K562 (cell line): Measurements from ENCODE around the gene C6orf62. TPM values are rescaled to one million over a fixed set of nuclear protein-coding genes. Genes with fewer than 3 reads are reported as not detected.

Source experiments
- CBX3 ChIP-seq, 2 experiments: IDR thresholded peaks; 1 replicate in 1 of 2; 2 replicates in 1 of 2; pipeline ENCODE4 v1.6.1; 2012; ENCODE audit warnings: inconsistent platforms in 2 of 2, low read length in 2 of 2, borderline replicate concordance in 1 of 2, control low read depth in 1 of 2
- DACH1 ChIP-seq: fragments of 450-650 bp; IDR thresholded peaks from 2 replicates; pipeline ENCODE4 v1.6.1; 2018; ENCODE audit not compliant: partially characterized antibody
- EHMT2 ChIP-seq: fragments of 450-650 bp; IDR thresholded peaks from 2 replicates; pipeline ENCODE4 v1.6.1; 2018; ENCODE audit warnings: antibody characterized with exemption
- ESRRA ChIP-seq: fragments of 450-650 bp; IDR thresholded peaks from 2 replicates; pipeline ENCODE4 v1.6.1; 2014; ENCODE audit warnings: low read depth, mild to moderate bottlenecking, moderate library complexity, borderline replicate concordance
- HDAC2 ChIP-seq: fragments of 450-650 bp; IDR thresholded peaks from 2 replicates; pipeline ENCODE4 v1.6.1; 2016; ENCODE audit warnings: mild to moderate bottlenecking
- LARP7 ChIP-seq: fragments of 450-650 bp; IDR thresholded peaks from 2 replicates; pipeline ENCODE4 v1.6.1; 2016
- NFYB ChIP-seq: IDR thresholded peaks from 2 replicates; pipeline ENCODE4 v1.6.1; 2011; ENCODE audit warnings: mild to moderate bottlenecking, moderate library complexity; ENCODE audit not compliant: insufficient read length; ENCODE audit errors: extremely low read depth
- TBP ChIP-seq: optimal IDR thresholded peaks from 2 replicates; pipeline ENCODE3; 2011; ENCODE audit warnings: low read depth, low read length, improper control_type of control experiment
- TEAD2 ChIP-seq: fragments of 450-650 bp; IDR thresholded peaks from 2 replicates; pipeline ENCODE4 v1.6.1; 2016; ENCODE audit warnings: missing genetic modification characterization, control low read depth, missing compliant biosample characterization
- ZC3H11A ChIP-seq: IDR thresholded peaks from 2 replicates; pipeline ENCODE4 v1.6.1; 2012; ENCODE audit warnings: low read depth, low read length, improper control_type of control experiment
- ZKSCAN8 ChIP-seq: fragments of 200-800 bp; sonication (Bioruptor generic); IDR thresholded peaks from 2 replicates; pipeline ENCODE4 v1.6.1; 2016; ENCODE audit warnings: missing genetic modification characterization, missing compliant biosample characterization
- ZNF124 ChIP-seq: sonication (generic); formaldehyde crosslinking; IDR thresholded peaks from 2 replicates; pipeline ENCODE4 v1.8.1; 2022; ENCODE audit warnings: missing genetic modification reagents
- ZNF3 ChIP-seq: fragments of 250-450 bp; sonication (Bioruptor Pico); IDR thresholded peaks from 2 replicates; pipeline ENCODE4 v1.5.0; 2021; ENCODE audit warnings: mild to moderate bottlenecking, moderate library complexity
- ZNF316 ChIP-seq: fragments of 450-650 bp; IDR thresholded peaks from 2 replicates; pipeline ENCODE4 v1.6.1; 2016
- ZNF57 ChIP-seq: fragments of 450-650 bp; formaldehyde crosslinking; IDR thresholded peaks from 2 replicates; pipeline ENCODE4 v1.4.0; 2020; ENCODE audit warnings: mild to moderate bottlenecking, moderate library complexity
- ZNF785 ChIP-seq: fragments of 250-450 bp; sonication (Bioruptor Pico); IDR thresholded peaks from 2 replicates; pipeline ENCODE4 v1.4.0; 2020; ENCODE audit warnings: mild to moderate bottlenecking
- polyA plus RNA-seq, 8 experiments: library from polyadenylated mRNA; depleted of rRNA in 4 of 8; stranded (reverse) in 5 of 8; unstranded in 3 of 8; fragments of >200 nt; fragmentation: Nextera tagmentation in 2 of 8; fragmentation: Illumina TruSeq in 1 of 8; extraction: Ambion mirVana in 2 of 8; extraction: Trizol in 1 of 8; gene quantifications; 2 replicates each; pipeline versions ENCODE4 v1.2.1 to v1.2.3, GENCODE V29; 2011 to 2014; ENCODE audit warnings: inconsistent platforms in 1 of 8, missing spikeins in 1 of 8
- total RNA-seq, 7 experiments: library from RNA; depleted of rRNA in 6 of 7; stranded (reverse); fragments of >200 nt in 6 of 7; fragmentation: Illumina TruSeq in 2 of 7; extraction: Trizol in 2 of 7; gene quantifications; 2 replicates each; pipeline versions ENCODE4 v1.2.1 to v1.2.3, GENCODE V29; 2011 to 2021; ENCODE audit warnings: low replicate concordance in 1 of 7
- TF ChIP-seq, protein P1 (sequence below): fragments of 450-650 bp; IDR thresholded peaks from 2 replicates; pipeline ENCODE4 v1.7.1; 2018; ENCODE audit warnings: mild to moderate bottlenecking, low read depth; ENCODE audit not compliant: partially characterized antibody
- TF ChIP-seq, protein P2 (sequence below): fragments of 450-650 bp; formaldehyde crosslinking; IDR thresholded peaks from 2 replicates; pipeline ENCODE4 v1.4.0; 2020; ENCODE audit warnings: mild to moderate bottlenecking, moderate library complexity
- TF ChIP-seq, protein P3 (sequence below), 2 experiments: fragments of 450-650 bp in 1 of 2; sonication (generic) in 1 of 2; formaldehyde crosslinking; conservative IDR thresholded peaks; 2 replicates each; pipeline versions ENCODE4 v1.4.0 to v1.8.1; 2020 to 2022; ENCODE audit warnings: mild to moderate bottlenecking in 1 of 2, missing genetic modification reagents in 1 of 2
- TF ChIP-seq, protein P4 (sequence below): fragments of 250-450 bp; sonication (Bioruptor Pico); IDR thresholded peaks from 2 replicates; pipeline ENCODE4 v1.8.0; 2021; ENCODE audit warnings: moderate library complexity, mild to moderate bottlenecking, inconsistent platforms
- TF ChIP-seq, protein P5 (sequence below): sonication (generic); formaldehyde crosslinking; IDR thresholded peaks from 2 replicates; pipeline ENCODE4 v1.5.0; 2020; ENCODE audit warnings: missing genetic modification reagents
- TF ChIP-seq, protein P6 (sequence below): fragments of 450-650 bp; formaldehyde crosslinking; IDR thresholded peaks from 2 replicates; pipeline ENCODE4 v1.4.0; 2022; ENCODE audit warnings: mild to moderate bottlenecking, moderate library complexity

The C6orf62 gene
- total and polyA plus RNA-seq, 9 of the 15 experiments (the other 6 are each of a cell fraction or from before 2014, with no cell fraction given), result 48.5 to 579 (median 111) TPM

DNA sequence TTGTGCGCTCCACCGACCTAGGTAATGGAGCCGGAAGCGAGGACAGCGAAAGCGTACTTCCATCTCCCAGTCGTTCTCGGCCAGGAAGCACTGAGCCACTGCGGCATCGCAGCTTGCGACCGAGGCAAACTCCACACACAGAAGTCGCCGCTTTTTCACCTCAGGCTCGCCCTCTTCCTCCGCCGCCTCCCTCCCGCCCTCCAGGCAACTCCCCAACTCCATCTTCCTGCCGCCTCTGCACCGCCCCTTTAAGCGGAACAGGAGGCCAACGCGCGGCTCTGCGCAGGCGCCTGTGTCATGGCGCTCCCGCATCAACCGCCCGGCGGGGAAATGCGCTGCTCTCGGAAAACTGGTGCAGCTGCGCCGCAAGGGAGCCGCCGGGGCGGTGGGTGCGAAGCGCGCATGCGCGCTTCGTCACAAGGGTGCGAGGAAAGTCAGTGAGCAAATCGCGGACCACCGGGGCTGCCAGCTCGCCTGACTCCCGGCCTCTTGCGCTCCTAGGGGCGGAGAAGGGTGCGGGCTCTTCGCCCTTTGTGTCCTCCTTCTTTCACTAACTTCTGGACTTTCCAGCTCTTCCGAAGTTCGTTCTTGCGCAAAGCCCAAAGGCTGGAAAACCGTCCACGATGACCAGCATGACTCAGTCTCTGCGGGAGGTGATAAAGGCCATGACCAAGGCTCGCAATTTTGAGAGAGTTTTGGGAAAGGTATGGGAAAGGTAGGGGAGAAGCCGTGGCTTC lies 52.1 kb downstream of the C6orf62 start, which contains the start of the genes ACOT13 and TDP2 (continued):
- TF ChIP-seq, protein P1, sequence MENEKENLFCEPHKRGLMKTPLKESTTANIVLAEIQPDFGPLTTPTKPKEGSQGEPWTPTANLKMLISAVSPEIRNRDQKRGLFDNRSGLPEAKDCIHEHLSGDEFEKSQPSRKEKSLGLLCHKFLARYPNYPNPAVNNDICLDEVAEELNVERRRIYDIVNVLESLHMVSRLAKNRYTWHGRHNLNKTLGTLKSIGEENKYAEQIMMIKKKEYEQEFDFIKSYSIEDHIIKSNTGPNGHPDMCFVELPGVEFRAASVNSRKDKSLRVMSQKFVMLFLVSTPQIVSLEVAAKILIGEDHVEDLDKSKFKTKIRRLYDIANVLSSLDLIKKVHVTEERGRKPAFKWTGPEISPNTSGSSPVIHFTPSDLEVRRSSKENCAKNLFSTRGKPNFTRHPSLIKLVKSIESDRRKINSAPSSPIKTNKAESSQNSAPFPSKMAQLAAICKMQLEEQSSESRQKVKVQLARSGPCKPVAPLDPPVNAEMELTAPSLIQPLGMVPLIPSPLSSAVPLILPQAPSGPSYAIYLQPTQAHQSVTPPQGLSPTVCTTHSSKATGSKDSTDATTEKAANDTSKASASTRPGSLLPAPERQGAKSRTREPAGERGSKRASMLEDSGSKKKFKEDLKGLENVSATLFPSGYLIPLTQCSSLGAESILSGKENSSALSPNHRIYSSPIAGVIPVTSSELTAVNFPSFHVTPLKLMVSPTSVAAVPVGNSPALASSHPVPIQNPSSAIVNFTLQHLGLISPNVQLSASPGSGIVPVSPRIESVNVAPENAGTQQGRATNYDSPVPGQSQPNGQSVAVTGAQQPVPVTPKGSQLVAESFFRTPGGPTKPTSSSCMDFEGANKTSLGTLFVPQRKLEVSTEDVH, result no peak
- TF ChIP-seq, protein P2, sequence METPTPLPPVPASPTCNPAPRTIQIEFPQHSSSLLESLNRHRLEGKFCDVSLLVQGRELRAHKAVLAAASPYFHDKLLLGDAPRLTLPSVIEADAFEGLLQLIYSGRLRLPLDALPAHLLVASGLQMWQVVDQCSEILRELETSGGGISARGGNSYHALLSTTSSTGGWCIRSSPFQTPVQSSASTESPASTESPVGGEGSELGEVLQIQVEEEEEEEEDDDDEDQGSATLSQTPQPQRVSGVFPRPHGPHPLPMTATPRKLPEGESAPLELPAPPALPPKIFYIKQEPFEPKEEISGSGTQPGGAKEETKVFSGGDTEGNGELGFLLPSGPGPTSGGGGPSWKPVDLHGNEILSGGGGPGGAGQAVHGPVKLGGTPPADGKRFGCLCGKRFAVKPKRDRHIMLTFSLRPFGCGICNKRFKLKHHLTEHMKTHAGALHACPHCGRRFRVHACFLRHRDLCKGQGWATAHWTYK, result no peak
- TF ChIP-seq ZNF57 (CRISPR knock-in tag) (no peak), HDAC2 (no peak; the same call in 1 of the 2 replicates), TBP (peak; percentile 65), ESRRA (peak; percentile 72), TEAD2 (tag) (no peak), ZNF3 (CRISPR knock-in tag) (no peak), ZNF316 (peak; percentile 48), LARP7 (no peak), CBX3 (IDR thresholded peaks at IDR 0.05; ENCODE audit: borderline replicate concordance in 1 of 2, low read length in 2 of 2) (peak in 1 of 2 experiments; percentile 93; a peak in 2 of 3 replicates), NFYB (no peak), EHMT2 (no peak), ZNF124 (CRISPR knock-in tag) (no peak), ZC3H11A (peak; percentile 91; the same call in 1 of the 2 replicates), ZKSCAN8 (no peak; the same call in 1 of the 2 replicates), DACH1 (no peak), ZNF785 (CRISPR knock-in tag) (no peak)
- TF ChIP-seq, protein P3, sequence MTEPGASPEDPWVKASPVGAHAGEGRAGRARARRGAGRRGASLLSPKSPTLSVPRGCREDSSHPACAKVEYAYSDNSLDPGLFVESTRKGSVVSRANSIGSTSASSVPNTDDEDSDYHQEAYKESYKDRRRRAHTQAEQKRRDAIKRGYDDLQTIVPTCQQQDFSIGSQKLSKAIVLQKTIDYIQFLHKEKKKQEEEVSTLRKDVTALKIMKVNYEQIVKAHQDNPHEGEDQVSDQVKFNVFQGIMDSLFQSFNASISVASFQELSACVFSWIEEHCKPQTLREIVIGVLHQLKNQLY (CRISPR knock-in tag; conservative IDR thresholded peaks at IDR 0.05), result no peak
- TF ChIP-seq, protein P4, sequence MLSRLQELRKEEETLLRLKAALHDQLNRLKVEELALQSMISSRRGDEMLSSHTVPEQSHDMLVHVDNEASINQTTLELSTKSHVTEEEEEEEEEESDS (CRISPR knock-in tag), result no peak
- TF ChIP-seq, protein P5, sequence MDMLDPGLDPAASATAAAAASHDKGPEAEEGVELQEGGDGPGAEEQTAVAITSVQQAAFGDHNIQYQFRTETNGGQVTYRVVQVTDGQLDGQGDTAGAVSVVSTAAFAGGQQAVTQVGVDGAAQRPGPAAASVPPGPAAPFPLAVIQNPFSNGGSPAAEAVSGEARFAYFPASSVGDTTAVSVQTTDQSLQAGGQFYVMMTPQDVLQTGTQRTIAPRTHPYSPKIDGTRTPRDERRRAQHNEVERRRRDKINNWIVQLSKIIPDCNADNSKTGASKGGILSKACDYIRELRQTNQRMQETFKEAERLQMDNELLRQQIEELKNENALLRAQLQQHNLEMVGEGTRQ (CRISPR knock-in tag), result no peak
- TF ChIP-seq, protein P6, sequence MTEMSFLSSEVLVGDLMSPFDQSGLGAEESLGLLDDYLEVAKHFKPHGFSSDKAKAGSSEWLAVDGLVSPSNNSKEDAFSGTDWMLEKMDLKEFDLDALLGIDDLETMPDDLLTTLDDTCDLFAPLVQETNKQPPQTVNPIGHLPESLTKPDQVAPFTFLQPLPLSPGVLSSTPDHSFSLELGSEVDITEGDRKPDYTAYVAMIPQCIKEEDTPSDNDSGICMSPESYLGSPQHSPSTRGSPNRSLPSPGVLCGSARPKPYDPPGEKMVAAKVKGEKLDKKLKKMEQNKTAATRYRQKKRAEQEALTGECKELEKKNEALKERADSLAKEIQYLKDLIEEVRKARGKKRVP (CRISPR knock-in tag), result no peak; the same call in 1 of the 2 replicates
